BJ (cell line): ENCODE results near the gene GOLM1. TPM values are rescaled to one million over a fixed set of nuclear protein-coding genes. Genes with fewer than 3 reads are reported as not detected.

Experiments
- CTCF ChIA-PET: fragments of 350-600 bp; formaldehyde crosslinking; extraction: SDS; loops from one replicate; lab custom pipeline; 2021; ENCODE audit warnings: antibody characterized with exemption, inconsistent platforms; lab: Yijun Ruan, JAX
- POLR2A ChIA-PET: fragments of 300-600 bp; sonication (Branson Sonifier 250); formaldehyde crosslinking; extraction: SDS; loops from one replicate; lab custom pipeline; 2021; ENCODE audit warnings: antibody characterized with exemption; lab: Charles Lee
- DNase-seq: peaks from one replicate; pipeline ENCODE4 v3.0.0-alpha.2; 2011; ENCODE audit warnings: low read depth
- H3K27me3 ChIP-seq: 2 replicates; pipeline ENCODE4 v1.6.0; 2011; ENCODE audit warnings: low read length; ENCODE audit not compliant: control insufficient read depth, insufficient read depth
- H3K36me3 ChIP-seq: 2 replicates; pipeline ENCODE4 v1.5.1; 2011; ENCODE audit warnings: low read length; ENCODE audit not compliant: control insufficient read depth, insufficient read depth
- H3K4me3 ChIP-seq: 2 replicates; pipeline ENCODE4 v1.5.1; 2011; ENCODE audit warnings: low read depth, mild to moderate bottlenecking, control low read depth, low read length
- polyA plus RNA-seq: library from polyadenylated mRNA; depleted of rRNA; stranded (reverse); fragments of >200 nt; gene quantifications from 2 replicates; pipeline ENCODE4 v1.2.3, GENCODE V29; 2011
- TF ChIP-seq, protein P1 (sequence below): IDR thresholded peaks from 2 replicates; pipeline ENCODE4 v1.5.1; 2011; ENCODE audit warnings: low read depth, mild to moderate bottlenecking, control low read depth, inconsistent platforms, low read length, moderate library complexity; ENCODE audit not compliant: insufficient read depth

The GOLM1 gene
- polyA plus RNA-seq, 1 experiment = 34.7 TPM

- POLR2A ChIA-PET = no interaction called here
- CTCF ChIA-PET = interaction anchor here (1.0 kb wide), 1 partner anchor 10 kb away, joined by 3 read pairs; no protein-coding TSS in a partner anchor
- peaks cover 8% of the 10 kb centered on the region for H3K36me3 ChIP-seq
- TF ChIP-seq, protein P1, sequence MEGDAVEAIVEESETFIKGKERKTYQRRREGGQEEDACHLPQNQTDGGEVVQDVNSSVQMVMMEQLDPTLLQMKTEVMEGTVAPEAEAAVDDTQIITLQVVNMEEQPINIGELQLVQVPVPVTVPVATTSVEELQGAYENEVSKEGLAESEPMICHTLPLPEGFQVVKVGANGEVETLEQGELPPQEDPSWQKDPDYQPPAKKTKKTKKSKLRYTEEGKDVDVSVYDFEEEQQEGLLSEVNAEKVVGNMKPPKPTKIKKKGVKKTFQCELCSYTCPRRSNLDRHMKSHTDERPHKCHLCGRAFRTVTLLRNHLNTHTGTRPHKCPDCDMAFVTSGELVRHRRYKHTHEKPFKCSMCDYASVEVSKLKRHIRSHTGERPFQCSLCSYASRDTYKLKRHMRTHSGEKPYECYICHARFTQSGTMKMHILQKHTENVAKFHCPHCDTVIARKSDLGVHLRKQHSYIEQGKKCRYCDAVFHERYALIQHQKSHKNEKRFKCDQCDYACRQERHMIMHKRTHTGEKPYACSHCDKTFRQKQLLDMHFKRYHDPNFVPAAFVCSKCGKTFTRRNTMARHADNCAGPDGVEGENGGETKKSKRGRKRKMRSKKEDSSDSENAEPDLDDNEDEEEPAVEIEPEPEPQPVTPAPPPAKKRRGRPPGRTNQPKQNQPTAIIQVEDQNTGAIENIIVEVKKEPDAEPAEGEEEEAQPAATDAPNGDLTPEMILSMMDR = no peak
- no peak for DNase-seq
- no peak overlapping the region for H3K4me3 ChIP-seq
- H3K27me3 ChIP-seq = no peaks in the 10 kb centered on the region
Observed at GRCh38 chr9:86036555-86036954, 62.8 kb downstream of the GOLM1 start.

DNA sequence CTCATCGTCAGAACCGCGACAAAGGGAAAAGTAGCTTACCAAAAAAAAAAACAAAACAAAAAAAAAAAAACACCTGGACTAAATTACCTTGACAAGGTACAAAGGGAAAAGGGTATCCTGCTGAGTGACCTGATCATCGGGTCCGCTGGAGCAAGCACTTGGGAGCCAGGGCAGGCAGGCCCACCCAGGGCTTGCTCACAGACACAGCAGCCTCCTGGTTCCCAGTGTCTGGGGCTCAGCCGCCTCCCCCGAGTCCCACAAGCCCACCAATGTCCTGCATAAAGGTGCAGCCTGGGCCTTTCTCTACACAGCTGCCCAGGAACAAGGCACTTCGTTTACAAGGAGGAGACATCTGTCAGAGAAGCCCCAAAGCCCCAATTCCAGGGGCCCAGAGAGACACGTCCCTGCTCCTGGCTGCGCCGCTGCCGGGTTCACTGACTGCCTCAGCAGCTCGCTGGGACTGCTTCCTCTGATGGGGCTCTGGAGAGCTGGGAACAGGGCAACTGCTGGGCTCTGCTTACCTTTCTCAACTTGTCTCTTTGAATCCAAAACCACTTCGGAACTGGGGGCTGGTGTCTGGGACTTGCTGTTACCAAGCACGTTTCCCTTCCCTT is 63.4 kb downstream of the GOLM1 start:
- Histone ChIP-seq H3K27me3 (no peaks in the 10 kb centered on the region), H3K36me3 (peaks cover 8% of the 10 kb centered on the region), H3K4me3 (no peak overlapping the region)
- POLR2A ChIA-PET = no interaction called here
- CTCF ChIA-PET = interaction anchor here (1.0 kb wide), 1 partner anchor 9 kb away, joined by 3 read pairs; no protein-coding TSS in a partner anchor
- TF ChIP-seq, protein P1 = no peak
- no peak for DNase-seq

DNA sequence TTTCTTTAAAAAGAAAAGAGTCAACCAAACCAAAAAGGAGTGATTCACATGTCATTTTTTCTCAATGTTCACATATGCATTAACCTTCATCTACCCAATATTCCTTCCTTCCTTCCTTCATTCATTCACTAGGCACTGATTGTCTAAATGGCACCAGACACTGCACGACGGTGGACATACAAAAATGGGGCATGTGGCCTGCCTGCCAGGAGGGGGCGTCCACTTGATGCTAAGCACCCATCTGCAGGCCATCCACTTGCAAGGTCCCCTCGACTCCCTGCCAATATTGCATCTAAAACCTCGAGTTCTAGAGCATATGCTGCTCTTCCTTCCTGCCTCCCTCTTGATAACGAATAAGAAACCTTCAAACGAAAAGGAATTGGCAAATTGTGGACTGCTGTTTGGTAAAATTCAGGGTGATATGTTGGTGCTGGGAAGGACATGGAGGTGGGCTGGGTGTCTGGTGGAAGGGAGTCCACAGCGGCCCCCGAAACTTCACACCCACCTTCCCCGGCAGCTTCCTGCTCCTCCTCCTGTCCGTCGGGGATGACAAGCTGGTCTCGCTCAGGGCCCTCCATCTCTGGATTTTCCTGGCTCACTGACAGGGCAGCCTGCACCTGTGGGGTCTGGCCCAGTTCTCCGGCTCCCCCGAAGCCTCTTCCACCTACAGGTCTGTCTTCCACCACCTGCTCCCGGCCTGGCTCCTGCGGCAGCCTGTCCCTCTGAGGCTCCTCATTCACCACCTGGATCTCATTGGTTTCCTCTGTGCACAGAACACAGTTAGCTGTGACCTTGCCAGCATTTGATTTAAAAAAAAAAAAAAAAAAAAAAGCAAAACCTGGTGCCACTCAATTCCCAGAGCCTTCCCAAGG is 64.3 kb downstream of the GOLM1 start:
- DNase-seq = no peak
- ChIA-PET POLR2A (interaction anchor here (0.6 kb wide), 1 partner anchor 58 kb away, joined by 19 read pairs; no protein-coding TSS in a partner anchor), CTCF (no interaction called here)
- no peaks in the 10 kb centered on the region for H3K27me3 ChIP-seq
- H3K36me3 ChIP-seq = peaks cover 8% of the 10 kb centered on the region
- H3K4me3 ChIP-seq = no peak overlapping the region
- TF ChIP-seq, protein P1 = peak; percentile 63

DNA sequence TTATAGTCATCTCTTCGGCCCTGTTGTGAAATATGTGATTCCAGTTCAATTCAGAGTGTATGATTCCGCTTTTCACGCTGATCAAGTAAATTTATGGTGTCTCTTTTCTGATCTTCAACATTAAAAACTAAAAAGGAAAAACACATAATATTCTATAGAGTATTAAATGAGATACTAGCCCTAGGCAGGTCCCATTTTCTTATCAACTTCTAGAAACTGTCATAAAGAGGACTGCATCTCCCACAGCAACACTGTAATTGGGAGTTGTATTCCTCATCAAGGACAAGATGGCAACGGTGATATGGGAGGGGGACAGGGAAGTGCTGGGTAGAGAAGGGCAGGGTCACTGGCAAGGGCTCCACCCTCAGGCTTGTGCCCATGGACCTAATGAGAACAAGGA is 71.6 kb downstream of the GOLM1 start:
- DNase-seq = no peak
- TF ChIP-seq, protein P1 = no peak

DNA sequence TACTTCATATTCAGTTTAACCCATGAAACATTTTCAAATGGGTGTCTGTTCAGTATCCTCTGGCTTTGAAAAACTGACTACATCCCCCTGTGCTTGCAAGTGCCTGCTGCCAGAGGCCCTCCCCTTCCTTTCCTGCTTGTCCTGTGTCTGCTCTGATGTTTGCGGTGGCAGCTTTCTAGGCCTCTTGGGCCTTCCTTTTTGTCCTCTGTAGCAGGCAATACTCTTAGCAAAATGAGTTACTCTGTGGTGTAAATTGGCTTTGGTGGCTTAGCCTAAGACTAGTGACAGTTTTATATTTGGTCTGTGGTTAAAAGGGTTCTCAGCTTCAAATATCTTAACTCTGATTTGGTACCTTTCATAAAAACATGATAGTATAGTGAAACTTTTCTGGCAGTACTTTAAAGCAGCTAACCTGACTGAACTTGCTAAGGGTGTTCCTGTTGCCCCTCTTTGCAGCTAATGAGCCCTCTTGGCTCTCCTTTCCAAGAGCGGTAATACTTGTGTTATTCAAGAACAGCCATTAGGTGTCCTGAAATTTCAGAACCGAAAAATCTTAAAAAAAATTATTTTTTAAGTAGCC is 76.6 kb downstream of the GOLM1 start:
- TF ChIP-seq, protein P1 = no peak
- ChIA-PET CTCF (interaction anchor here (1.4 kb wide), 1 partner anchor 14 kb away, joined by 8 read pairs; no protein-coding TSS in a partner anchor), POLR2A (no interaction called here)
- DNase-seq = no peak
- no peaks in the 10 kb centered on the region for H3K27me3 ChIP-seq
- peaks cover 4% of the 10 kb centered on the region for H3K36me3 ChIP-seq
- H3K4me3 ChIP-seq = no peak overlapping the region

More for the DNA sequence above, 71.6 kb downstream of the GOLM1 start:
- no peak overlapping the region for H3K4me3 ChIP-seq
- peaks cover 8% of the 10 kb centered on the region for H3K36me3 ChIP-seq
- H3K27me3 ChIP-seq = no peaks in the 10 kb centered on the region
- POLR2A ChIA-PET = no interaction called here
- CTCF ChIA-PET = no interaction called here
